GDM1 (cell line): ENCODE measurements around the gene FBP2.

Experiments used
- DNase-seq: peaks from one replicate; lab custom pipeline; 2025; lab: John Stamatoyannopoulos, UW

Gene FBP2

DNA sequence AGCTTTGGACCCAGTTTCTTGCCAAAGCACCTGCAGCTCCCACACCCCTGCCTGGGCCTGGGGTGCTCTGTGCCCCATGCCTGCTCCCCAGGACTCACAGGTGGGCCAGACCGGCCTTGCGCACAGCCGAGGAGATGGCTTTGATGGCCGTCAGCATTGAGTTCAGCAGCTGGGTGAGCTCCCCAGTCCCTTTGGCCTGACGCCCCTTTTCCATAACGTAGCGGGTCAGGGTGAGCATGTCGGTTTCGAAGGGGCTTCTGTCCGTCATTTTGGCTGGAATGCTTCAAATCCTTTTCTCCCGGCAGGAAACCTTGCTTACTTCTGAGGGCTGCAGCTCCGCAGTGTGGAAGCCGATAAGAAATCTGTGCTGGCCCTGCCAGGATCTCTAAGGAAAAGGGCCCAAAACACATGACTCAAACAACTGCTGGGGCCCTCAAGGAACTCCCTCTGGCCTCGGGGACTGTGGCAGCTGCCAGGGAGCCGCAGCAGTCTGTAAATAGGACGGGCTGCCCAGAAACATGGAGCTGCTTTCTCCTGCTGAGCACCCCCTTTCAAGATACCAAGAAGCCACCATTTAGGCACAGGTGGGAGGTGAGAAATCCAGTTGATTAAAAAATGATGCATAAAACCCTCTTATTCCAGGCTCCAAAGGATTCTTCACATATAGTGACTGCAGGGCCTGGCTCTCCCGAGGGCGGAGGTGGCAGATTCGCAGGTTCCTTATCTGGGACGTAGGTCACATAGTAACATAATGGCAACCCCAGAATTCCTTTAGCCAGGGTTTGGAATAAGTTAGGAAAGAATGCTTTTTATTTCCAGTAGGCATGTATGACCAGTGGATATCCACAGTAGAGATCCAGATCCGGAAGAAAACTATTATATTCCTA is at the start of gene FBP2:
Gene FBP2 (minus strand): TSS at position 366 of the 887 bp plus-strand sequence. CDS start 98 bp downstream, at position 268.
- DNase-seq: no peak

DNA sequence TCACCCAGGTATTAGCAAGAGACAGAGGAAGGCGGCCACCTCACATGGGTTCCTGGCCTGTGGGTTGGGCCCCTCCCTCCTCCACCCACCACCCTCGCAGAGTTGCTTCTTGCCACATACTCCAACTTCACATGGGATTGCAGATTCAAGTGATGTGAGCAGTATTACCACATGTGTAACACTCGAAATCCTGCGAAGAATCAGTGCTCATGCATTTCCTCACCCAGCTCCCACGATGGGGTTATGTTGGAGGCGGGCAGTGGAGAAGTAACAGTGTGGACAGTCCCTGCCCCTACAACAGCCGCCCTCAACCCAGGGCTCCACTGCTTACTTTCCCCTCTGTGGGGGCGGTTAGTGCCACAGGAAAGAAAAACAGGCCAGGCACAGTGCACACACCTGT is 49.6 kb upstream of the FBP2 start:
- no peak for DNase-seq

DNA sequence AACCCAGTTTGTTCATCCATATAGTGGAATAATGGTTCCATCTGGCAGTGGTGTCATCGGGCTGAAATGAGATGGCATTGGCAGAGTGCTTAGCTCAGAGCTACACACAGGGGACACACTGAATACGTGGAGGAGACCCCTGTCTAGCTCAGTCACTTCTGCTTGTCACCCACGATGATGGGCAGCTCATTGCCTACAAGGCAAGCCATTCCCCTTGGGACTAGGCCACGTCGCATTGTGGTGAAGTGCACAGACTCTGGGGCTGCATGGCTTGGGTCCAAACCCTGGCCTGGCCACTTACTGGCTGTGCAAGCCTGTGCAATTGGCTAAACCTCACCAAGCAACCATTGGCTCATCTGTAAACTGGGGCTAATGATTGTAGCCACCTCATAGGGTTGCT is 48.9 kb upstream of the FBP2 start:
- DNase-seq: no peak

DNA sequence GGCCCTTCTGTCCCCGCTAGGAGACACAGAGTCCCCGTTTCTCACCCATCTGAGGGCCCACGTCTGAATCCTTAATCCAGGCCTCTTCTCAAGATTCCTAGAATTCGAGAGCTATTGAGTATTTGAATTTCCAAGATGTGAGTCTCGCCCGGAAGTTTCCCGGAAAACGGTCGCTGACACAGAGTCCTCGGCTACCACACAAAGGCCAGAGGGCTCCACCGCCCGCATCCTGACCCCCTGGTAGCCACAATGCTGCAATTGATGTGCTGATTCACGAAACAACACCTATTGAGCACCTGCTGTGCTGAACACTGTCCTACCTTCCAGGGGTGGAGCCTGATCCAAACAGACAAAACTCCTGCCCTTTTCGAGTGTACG is 46.4 kb upstream of the FBP2 start:
- no peak for DNase-seq

DNA sequence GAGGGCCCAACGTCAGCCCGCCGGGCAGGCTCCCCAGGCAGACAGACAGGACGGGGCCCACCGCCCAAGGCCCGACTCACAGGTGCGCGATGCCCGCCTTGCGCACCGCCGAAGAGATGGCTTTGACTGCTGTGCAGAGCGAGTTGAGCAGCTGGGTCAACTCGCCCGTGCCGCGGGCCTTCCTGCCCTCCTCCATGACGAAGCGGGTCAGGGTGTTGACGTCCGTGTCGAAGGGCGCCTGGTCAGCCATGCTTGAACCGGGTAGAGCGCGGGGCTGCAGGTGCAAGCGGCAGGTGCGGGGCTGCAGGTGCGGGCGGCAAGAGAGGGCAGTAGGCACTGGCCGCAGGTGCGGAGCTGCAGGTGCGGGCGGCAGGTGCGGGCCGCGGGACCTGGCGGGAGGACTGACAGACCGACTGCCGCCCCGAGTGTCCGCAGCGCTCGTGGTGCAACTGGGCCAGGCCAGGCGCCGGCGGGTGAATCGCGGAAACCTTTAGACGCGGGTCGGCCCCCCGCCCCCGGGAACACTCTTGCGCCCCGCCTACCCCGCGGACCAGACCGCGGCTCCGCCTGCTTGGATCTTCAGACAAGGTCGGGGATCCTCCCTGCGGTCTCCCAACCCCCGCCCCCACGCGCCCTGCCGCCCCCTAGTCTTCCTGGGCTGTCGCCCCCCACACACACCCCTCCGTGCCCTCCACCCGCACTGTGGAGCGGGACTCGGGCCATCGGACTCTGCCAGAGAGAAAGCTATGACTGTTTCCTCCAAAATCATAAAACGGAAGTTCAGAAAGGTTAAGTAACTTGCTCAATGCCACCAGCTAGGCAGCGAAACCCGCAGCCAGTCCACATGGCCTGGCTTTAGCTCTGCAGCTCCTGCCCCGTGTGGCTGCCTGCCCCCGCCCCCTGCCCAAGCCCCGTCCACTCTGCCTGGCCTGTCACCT is 45.7 kb upstream of the FBP2 start, which contains the start of gene FBP1:
Gene FBP1 (minus strand): TSS at position 458 of the 938 bp plus-strand sequence. CDS start 208 bp downstream, at position 250.
- no peak for DNase-seq

DNA sequence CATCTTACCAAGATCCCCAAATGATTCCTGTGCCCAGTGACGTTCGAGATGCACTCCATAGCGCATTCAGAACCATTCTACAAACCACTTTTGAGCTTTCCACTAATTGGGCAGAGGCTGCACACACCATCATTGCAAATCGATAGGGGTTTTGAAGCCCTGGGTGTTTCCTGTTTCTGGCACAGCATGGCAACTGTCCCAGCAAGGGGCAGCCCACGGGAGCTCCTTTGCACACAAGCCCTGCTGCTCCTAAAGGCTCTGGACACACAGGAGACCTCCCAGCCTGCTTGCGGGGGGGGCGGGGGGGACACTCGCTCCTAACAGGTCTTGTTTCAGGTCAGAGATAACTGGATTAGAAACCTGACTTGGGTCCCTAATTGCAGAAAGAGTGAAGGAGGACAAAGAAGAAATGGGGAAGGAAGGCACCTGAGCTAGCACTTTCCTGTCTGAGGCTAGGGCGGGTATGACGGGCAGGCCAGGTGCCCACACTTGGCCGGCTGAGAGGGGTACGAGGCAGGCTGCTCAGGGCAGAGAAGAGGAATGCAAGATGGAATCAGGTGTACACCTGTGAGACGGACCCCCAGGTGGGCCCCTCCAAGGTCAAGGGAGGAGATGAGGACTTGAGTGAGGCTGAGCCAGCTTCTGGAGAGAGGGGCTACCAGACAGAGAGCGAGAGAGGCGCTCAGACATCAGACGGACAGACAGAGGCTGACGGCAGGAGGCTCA is 44.9 kb upstream of the FBP2 start:
- DNase-seq: no peak

DNA sequence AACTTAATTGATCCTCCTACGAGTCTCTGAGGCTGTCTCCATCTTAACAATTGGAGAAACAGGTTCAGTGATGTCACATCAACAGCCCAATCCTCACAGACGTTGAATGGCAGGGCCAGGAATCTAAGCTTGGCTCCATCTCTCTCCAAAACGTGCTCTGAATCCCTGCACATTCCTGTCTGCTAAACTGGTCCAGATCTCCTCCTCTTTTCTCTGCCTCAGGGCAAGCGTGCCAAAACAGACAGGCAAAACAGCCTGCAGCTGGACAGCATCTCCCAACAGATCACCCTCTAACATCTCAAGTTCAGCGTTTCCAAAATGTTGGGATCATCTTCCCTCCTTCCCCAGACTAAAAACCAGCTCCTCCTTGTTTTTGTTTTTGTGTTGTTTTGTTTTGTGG is 39.1 kb upstream of the FBP2 start:
- no peak for DNase-seq

DNA sequence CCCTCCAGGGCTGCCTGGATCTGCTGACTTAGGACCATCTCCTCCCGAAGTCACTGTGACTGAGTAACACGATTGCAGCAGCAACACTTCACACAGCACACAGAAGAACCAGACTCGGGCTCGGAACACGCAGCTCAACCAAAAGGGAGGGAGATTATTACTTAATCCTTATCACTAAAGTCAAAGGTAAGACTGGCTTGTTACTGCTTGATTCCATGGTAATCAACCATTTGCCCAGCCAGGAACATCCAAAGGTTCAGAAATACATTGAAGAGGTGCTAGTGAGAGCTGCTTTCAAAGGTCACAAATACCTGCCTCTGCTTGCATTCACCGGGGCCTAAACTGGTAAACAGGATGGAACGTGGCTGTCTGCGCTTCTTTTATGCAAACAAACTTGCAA is 38.0 kb upstream of the FBP2 start:
- DNase-seq: no peak

DNA sequence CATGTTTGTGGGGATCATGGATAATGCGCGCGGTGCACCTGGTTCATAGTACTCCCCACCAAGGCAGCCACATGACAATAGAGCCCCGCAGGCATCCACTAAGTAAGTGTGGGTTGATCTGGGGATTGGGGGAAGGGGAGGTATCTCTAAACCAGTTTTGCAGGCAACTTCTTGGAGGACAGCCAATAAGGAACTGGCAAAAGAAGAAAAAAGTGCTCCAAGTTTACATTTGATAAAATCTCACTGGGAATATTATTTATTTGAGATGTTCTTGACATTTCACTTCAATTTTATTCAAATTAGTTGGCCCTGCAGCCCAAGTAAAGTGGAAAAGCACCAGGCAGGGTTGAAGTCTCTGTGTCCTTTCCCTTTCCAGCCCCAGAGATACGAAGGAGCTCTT is 37.2 kb upstream of the FBP2 start:
- no peak for DNase-seq

DNA sequence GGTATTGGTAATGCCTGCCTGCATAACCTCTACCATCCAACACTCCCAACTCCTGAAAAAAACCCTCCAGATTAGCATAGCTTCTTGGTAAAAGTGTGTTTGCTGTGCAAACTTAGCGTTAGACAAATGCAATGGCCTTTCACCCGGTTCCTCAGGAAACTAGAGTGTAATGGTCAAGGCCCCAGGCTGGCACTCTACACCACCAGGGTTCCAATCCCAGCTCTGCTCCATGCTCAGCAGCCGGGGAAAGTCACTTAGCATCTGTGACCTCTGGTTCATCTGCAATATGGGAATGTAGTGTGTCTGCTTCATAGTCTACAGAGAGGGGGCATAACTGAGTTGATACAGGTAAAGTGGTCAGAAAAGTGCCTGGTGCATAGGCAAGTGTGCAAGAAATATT is 36.7 kb upstream of the FBP2 start:
- no peak for DNase-seq

DNA sequence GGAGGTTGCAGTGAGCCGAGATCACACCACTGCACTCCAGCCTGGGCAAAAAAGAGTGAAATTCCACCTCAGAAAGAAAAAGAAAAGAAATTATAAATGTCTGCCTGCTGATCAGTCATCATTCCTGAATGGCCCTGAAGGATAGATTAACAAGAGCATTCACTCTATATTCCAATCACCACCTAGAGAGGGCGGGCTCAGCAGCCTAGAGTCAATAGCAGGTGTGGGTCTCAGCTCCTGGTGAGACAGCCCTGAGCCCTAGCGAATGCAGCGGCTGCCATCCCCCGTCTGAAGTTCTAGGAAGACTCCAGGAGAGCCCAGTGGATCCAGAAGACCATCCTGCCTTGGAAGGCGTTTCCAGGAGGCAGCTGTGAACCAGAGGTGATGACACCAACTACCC is 33.7 kb upstream of the FBP2 start:
- no peak for DNase-seq

DNA sequence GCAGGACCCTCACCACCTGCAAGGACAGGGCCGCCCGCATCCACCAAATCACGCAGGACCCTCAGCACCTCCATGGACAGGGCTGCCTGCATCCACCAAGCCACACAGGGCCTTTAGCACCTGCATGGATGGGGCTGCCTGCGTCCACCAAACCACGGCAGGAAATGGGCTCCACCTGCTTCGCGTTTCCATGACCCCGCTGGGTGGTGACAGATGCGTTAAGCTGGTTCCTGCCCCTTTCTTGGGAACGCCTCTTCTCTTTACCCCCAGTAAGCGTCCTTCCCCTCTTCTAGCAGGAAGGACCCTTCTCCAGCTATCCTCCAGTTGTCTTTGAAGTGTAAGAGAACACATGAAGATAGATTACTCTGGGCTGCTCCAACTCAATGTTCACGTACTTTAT is 32.2 kb upstream of the FBP2 start:
- DNase-seq: no peak

DNA sequence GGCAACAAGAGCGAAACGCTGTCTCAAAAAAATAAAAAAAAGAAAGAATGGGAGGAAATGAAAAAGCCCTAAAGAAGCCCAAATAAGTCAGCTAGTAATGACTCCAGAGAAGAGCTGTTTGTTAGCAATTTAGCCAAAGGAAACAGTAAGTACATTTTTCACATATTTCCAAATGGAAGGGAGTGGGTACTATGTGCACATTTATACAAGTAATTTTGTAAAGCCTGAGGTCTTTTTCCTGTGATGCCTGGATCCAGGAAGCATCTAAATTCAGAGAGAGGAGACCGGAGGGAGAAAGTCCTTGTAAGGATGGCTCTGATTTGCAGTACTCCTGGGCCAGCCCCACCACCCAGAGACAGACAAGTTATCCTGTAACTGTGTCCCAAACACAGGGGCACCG is 31.0 kb upstream of the FBP2 start:
- DNase-seq: no peak

DNA sequence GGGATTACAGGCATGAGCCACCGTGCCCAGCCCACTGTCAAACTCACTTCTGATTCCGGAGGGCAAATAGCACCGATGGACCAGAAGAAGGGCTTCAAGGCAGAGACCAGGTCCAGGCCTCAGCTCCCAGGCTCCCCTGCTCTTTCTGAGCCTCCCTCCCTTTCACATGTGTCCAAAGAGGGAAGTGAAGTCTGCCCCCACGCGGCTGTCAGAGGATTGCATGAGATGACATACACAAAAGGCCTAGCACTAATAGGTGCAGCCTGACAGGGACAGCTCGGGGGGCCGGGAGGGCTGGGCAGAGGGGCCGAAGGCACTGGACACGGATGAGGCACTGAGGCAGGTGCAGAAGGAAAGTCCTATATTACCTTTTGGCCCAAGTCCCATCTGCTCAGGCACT is 29.6 kb upstream of the FBP2 start:
- DNase-seq: no peak

DNA sequence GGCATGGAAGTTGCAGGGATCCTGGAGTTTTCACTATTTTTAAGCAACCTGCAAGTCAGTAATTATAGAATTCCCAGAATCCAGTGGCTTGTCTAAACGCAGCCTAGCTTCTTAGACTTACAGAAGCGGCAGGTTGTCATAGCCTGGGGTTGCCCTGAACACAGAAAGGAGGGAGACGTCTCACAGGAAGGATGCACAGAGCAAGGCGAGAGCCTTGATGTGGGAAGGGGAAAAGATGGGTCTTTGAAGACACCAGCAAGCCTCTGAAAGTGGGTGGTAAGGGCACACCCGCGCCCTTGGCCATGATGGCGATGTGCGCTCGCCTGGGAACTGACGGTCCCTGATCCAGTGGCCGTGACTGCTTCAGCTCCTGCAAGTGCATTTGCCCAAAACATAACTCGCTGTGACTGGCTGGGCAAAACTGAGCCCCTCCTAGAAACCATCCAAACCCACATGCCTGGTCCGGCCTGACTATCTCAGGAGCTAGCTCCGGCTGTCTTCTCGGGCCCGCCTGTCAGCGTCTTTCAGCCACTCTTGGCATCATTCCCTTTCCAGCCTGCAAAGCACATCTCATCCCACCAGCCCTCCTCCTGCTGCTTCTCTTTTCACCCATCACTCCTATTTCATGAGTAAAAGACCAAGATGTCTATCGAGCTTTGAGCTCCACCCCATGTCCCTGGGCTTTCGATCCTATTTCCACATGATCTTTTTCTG is 28.6 kb upstream of the FBP2 start:
- no peak for DNase-seq

DNA sequence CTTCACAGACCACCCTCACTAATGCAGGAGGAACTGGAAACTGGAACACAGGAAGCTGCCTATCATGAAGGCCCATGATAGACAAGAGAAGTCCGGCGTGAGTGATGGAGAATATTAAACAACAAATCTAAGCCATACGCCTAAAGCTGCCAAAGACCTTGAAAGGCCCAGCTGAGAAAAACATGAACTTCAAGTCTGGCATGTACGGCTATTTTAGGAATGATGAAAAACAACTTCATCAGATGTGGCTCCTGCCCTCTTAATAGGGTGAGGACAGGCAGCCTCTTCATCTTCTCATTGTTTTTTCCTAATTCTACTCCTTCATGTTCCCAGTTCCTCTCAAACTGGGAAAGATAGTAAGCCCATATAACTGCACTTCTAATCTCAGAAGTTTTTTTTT is 25.4 kb upstream of the FBP2 start:
- no peak for DNase-seq

DNA sequence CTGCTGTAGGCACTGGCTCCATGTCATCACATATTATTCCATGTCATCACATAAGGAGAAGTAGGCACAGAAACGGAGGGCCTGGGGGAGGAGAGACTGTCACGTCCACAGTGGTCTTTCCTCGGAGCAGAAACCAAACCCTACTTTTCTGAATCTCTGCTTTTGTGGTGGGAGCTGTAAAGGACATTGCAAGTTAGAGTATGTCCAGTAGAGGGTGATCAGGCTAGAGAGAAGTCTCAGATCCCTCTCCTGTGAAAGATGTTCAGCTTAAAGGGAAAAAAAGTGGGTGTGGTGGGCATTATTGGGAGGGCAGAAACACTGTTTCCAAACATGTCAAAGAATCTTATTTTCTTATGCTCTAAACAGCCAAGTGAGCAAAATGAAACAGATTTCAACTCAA is 19.4 kb upstream of the FBP2 start:
- DNase-seq: no peak

DNA sequence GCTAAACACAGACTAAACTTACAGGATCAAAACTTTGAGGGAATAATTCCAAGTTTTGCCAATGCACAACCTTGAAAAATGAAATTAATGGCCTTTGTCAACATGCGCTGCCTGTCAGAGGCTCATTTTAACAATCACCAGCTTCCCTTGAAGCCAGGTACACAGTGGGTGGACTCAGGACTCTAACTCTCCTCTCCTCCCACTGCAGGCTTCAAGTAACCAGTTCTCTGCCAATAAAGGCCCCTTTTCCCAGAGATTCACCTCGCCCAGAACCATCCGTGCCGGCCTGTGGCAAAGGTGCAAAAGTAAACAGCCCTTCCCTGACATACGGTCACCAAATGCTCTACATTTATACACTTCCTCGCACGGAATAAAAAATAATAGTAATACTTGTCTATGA is 18.4 kb upstream of the FBP2 start:
- DNase-seq: no peak

DNA sequence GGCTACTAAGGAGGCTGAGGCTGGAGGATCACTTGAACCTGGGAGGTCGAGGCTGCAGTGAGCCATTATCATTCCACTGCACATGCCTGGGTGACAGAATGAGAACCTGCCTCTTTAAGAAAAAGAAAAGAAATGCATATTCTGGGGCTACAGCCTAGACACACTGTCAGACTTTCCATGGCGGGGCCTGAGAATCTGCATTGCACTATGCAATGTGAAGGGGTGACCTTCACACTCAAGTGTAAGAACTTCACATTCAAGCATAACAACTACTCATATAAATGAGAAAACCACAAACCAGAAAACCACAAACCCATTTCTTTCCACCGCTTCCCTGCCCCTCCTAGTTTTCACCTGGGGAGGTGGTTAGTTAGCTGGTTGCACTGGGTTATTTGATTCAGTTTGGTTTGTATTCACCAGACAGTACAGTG is 18.0 kb upstream of the FBP2 start:
- no peak for DNase-seq

DNA sequence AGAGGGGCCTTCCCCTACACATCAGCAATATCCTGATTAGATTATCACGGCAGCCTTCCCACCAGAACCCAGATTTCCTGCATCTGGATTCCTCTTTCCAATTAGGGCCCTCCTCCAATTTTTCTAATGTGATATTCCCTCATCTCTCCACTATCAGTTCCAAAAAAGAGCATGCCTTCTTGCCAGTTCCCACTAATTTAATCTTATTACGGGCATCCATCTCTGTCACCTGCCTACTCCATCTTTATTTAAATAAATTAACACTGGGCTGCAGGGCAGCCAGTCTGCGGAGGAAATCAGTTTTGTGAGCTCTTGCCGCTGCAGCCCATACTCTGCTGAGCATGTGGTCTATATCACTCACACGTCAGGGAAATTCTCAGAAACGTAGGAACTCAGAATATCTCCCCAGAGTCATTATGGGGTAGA is 16.6 kb upstream of the FBP2 start:
- no peak for DNase-seq

DNA sequence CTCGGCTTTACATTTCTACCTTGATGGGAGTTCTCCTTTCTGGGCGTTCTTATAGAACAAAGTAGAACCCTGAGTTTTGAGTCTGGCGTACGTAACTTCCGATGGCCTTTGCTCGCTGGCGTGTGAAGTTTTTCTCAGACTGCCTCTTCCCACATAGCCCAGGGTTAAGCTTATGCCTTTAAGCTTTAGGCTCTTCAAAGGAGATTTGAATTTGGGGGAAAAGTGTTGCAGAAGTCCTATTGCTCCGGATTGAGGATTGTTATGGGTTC is 13.7 kb upstream of the FBP2 start:
- no peak for DNase-seq
